Sigmoid colon (tissue), 7 donors: ENCODE data around the gene PTPRF. TPM values are rescaled to one million over a fixed set of nuclear protein-coding genes. Genes with fewer than 3 reads are reported as not detected.
"Not testable (repeated sequence)": the region's sequence is repeated elsewhere in the genome, so short reads cannot be mapped to it uniquely, and the experiment has no call there.

Experiments
- DNase-seq: peaks from one replicate; pipeline ENCODE4 v3.0.0-alpha.2; 2019
- H3K27ac ChIP-seq, 4 donors: fragments of 200-600 bp; sonication (generic); one replicate each; pipeline ENCODE4 v1.5.1; 2016 to 2019; ENCODE audit warnings: mild to moderate bottlenecking in 1 of 4
- H3K27me3 ChIP-seq, 3 donors: fragments of 200-600 bp; sonication (generic); one replicate each; pipeline ENCODE4 v1.5.1; 2019; ENCODE audit warnings: mild to moderate bottlenecking in 1 of 3
- H3K36me3 ChIP-seq, 4 donors: fragments of 200-600 bp; sonication (generic); one replicate each; pipeline ENCODE4 v1.5.1; 2016 to 2019
- H3K4me1 ChIP-seq, 4 donors: fragments of 200-600 bp; sonication (generic); one replicate each; pipeline ENCODE4 v1.5.1; 2017 to 2019
- H3K4me3 ChIP-seq, 4 donors: fragments of 200-600 bp; sonication (generic); one replicate each; pipeline ENCODE4 v1.5.1; 2017 to 2019; ENCODE audit warnings: mild to moderate bottlenecking in 2 of 4, moderate library complexity in 1 of 4
- H3K9me3 ChIP-seq, 4 donors: fragments of 200-600 bp in 3 of 4; sonication (generic) in 3 of 4; one replicate each; pipeline versions ENCODE4 v1.5.1 to v1.6.1; 2013 to 2019
- EP300 ChIP-seq, 4 donors: sonication (generic); formaldehyde crosslinking; IDR thresholded peaks; one replicate each; pipeline ENCODE4 v1.6.1; 2017; ENCODE audit warnings: antibody characterized with exemption in 4 of 4
- POLR2A ChIP-seq, 2 donors: fragments of 450-650 bp; IDR thresholded peaks; one replicate each; pipeline ENCODE4 v1.6.1; 2016; ENCODE audit warnings: antibody characterized with exemption in 2 of 2, mild to moderate bottlenecking in 2 of 2, moderate library complexity in 2 of 2
- POLR2AphosphoS5 ChIP-seq, 4 donors: sonication (generic); formaldehyde crosslinking; IDR thresholded peaks; one replicate each; pipeline ENCODE4 v1.6.1; 2017; ENCODE audit warnings: antibody characterized with exemption in 4 of 4
- WGBS, 2 donors: extraction: QIAGEN DNeasy Blood & Tissue Kit; methylation state at CpG; one replicate each; pipeline ENCODE4 v1.1.7; 2013; 5-methylcytosine and 5-hydroxymethylcytosine counted together
- intact Hi-C: fragments of 100-400 bp; cut with DNase I; formaldehyde crosslinking; loops from one replicate; pipeline ENCODE4 v1.15.1; 2023
- polyA plus RNA-seq, 3 donors: library from polyadenylated mRNA; stranded (reverse); fragments of 200-250 nt; gene quantifications; one replicate each; pipeline ENCODE4 v1.2.3, GENCODE V29; 2013
- total RNA-seq, 4 donors: library from RNA; depleted of rRNA; stranded (reverse); fragments of >200 nt; gene quantifications; one replicate each; pipeline ENCODE4 v1.1.0, GENCODE V29; 2016
- TF ChIP-seq, protein P1 (sequence below), 4 experiments: fragments of 450-650 bp in 3 of 4; fragments of 200-600 bp in 1 of 4; IDR thresholded peaks; one replicate each; pipeline ENCODE4 v1.5.1; 2016 to 2019; ENCODE audit warnings: antibody characterized with exemption in 4 of 4, mild to moderate bottlenecking in 3 of 4, moderate library complexity in 2 of 4
- donor health status: healthy with polysubstance abuse.
- donor health status: Bipolar disorder and iron deficiency.
- donor health status: healthy.

The PTPRF gene
- total and polyA plus RNA-seq, 7 donors, result 18.6 to 125 (median 40.0) TPM

DNA sequence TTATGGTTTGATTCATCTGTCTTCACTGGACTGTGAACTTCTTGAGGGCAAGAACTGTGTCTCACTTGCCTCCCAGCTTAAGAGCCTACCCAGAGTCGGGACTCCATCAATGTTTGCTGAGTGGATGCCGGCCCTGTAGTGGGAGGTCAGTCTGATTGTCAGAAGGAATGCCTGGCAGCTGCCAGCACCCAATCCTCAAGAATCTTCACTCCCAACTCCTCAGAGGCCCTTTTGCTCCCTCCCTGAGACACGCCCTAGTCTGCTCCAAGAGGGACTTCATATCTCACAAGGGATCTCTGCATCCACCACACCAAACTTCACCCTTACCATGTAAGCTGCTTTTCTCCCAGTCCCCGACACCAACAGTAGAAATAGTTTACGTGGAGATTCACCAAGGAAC lies 104.0 kb downstream of the PTPRF start:
- Histone ChIP-seq H3K4me1 (no peaks in the 10 kb centered on the region), H3K36me3 (no peaks in the 10 kb centered on the region), H3K27ac (no peak overlapping the region), H3K4me3 (no peak overlapping the region), H3K27me3 (no peaks in the 10 kb centered on the region), H3K9me3 (no peaks in the 10 kb centered on the region)
- no peak for TF ChIP-seq POLR2A (IDR thresholded peaks at IDR 0.05)
- TF ChIP-seq POLR2AphosphoS5 (IDR thresholded peaks at IDR 0.05), result no peak
- no peak for TF ChIP-seq EP300 (IDR thresholded peaks at IDR 0.05)
- TF ChIP-seq, protein P1, sequence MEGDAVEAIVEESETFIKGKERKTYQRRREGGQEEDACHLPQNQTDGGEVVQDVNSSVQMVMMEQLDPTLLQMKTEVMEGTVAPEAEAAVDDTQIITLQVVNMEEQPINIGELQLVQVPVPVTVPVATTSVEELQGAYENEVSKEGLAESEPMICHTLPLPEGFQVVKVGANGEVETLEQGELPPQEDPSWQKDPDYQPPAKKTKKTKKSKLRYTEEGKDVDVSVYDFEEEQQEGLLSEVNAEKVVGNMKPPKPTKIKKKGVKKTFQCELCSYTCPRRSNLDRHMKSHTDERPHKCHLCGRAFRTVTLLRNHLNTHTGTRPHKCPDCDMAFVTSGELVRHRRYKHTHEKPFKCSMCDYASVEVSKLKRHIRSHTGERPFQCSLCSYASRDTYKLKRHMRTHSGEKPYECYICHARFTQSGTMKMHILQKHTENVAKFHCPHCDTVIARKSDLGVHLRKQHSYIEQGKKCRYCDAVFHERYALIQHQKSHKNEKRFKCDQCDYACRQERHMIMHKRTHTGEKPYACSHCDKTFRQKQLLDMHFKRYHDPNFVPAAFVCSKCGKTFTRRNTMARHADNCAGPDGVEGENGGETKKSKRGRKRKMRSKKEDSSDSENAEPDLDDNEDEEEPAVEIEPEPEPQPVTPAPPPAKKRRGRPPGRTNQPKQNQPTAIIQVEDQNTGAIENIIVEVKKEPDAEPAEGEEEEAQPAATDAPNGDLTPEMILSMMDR (IDR thresholded peaks at IDR 0.05), result no peak
- WGBS, 2 donors, result 47 to 68% methylated on average over 5 of the region's 5 CpGs
- intact Hi-C loops, result no loop called here
- no peak for DNase-seq

DNA sequence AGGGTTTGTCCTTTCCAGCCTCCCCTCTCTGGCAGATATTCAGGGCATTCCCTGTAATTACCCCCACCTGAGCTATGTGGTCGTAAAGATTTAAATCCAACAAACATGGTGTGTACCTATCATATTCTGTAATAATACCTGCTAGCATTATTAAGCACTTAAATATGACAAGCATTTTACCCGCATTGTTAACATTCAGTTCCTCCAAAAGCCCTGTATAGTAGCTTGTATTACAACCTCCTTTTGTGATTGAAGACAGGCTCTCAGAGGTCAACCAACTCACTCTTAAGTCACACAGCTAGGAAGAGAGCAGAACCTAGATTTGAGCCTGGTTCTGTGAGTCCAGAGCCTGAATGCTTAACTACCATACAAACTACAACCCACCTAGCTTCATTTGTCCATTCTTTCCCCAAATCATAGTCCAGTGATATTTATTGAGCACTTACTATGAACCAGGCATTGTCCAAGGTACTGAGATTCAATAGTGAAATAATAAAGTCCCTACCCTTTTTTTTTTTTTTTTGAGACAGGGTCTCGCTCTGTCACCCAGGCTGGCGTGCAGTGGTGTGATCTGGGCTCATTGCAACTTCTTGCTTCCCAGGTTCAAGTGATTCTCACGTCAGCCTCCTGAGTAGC lies 105.4 kb downstream of the PTPRF start:
- Histone ChIP-seq H3K27me3 (no peaks in the 10 kb centered on the region), H3K4me1 (no peaks in the 10 kb centered on the region), H3K4me3 (no peak overlapping the region), H3K9me3 (no peaks in the 10 kb centered on the region), H3K36me3 (no peaks in the 10 kb centered on the region), H3K27ac (no peak overlapping the region)
- DNase-seq, result no peak
- TF ChIP-seq EP300 (IDR thresholded peaks at IDR 0.05) (no peak), POLR2AphosphoS5 (IDR thresholded peaks at IDR 0.05) (no peak), POLR2A (IDR thresholded peaks at IDR 0.05) (no peak)
- TF ChIP-seq, protein P1 (IDR thresholded peaks at IDR 0.05), result no peak
- 54 to 85% methylated on average over 5 of the region's 5 CpGs for WGBS, 2 donors
- intact Hi-C loops, result no loop called here

DNA sequence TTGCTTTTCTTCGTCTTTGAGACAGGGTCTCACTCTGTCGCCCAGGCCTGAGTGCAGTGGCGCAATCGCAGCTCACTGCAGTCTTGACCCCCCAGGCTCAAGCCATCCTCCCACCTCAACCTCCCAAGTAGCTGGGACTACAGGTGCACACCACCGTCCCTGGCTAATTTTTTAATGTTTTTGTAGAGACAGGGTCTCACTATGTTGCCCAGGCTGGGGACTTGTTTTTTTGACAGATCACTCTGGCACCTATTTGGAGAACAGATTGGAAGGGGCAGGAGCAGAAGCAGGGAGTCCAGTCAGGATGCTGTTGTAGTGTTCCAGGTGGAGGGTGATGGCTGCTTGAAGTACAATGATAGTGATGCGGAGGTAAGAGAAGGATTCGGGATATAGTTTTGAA lies 106.6 kb downstream of the PTPRF start:
- intact Hi-C loops, result no loop called here
- WGBS, 2 donors, result 91 to 93% methylated on average over 7 of the region's 7 CpGs
- TF ChIP-seq EP300 (IDR thresholded peaks at IDR 0.05) (no peak), POLR2A (IDR thresholded peaks at IDR 0.05) (no peak), POLR2AphosphoS5 (IDR thresholded peaks at IDR 0.05) (no peak)
- TF ChIP-seq, protein P1 (IDR thresholded peaks at IDR 0.05), result no peak
- H3K27me3 ChIP-seq, result no peaks in the 10 kb centered on the region
- H3K4me1 ChIP-seq, result no peaks in the 10 kb centered on the region
- DNase-seq, result no peak
- H3K27ac ChIP-seq, result no peak overlapping the region
- no peak overlapping the region for H3K4me3 ChIP-seq
- H3K36me3 ChIP-seq, result no peaks in the 10 kb centered on the region
- H3K9me3 ChIP-seq, result no peaks in the 10 kb centered on the region

DNA sequence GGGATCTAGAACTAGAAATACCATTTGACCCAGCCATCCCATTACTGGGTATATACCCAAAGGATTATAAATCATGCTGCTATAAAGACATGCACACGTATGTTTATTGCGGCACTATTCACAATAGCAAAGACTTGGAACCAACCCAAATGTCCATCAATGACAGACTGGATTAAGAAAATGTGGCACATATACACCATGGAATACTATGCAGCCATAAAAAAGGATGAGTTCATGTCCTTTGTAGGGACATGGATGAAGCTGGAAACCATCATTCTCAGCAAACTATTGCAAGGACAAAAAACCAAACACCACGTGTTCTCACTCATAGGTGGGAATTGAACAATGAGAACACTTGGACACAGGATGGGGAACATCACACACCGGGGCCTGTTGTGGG lies 107.7 kb downstream of the PTPRF start:
- 66 to 86% methylated on average over 4 of the region's 4 CpGs for WGBS, 2 donors
- H3K36me3 ChIP-seq, H3K27me3 ChIP-seq, H3K27ac ChIP-seq, DNase-seq, H3K9me3 ChIP-seq, intact Hi-C loops, H3K4me1 ChIP-seq, H3K4me3 ChIP-seq: not testable (repeated sequence)

DNA sequence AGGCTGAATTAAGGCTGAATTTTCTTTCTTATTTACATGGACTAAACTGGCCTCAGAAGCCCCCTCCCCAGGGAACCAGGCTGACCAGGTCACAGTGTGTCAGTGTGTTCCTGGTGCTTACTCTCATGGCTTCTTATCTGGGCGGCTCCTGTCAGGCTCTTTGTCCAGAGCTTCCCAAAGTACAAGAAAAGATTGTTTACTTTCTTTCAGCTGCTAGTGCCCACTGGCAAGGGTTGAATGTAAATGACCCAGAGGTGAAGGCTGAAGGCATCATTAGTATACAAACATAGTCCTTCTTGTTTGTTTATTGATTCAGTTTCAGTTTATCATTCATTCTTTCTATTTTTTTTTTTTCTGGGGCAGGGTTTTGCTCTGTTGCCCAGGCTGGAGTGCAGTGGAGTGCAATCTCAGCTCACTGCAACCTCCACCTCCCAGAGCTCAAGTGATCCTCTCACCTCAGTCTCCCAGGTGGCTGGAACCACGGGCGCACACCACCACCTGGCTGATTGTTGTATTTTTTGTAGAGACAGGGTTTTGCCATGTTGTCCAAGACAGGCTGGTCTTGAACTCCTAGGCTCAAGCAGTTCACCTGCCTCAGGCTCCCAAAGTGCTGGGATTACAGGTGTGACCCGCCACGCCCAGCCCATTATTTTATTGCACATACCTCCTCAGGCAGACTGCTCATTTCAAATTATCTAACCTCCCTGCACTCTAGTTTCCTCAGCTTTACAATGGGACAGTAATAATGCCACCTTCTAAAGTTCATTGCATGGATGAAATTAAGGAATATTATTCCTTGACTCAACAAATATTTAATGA lies 109.5 kb downstream of the PTPRF start:
- no peaks in the 10 kb centered on the region for H3K4me1 ChIP-seq
- H3K9me3 ChIP-seq, result no peaks in the 10 kb centered on the region
- WGBS, 2 donors, result 16 to 61% methylated on average over 5 of the region's 5 CpGs
- H3K27me3 ChIP-seq, result no peaks in the 10 kb centered on the region
- no peak overlapping the region for H3K4me3 ChIP-seq
- no peak overlapping the region for H3K27ac ChIP-seq
- DNase-seq, result no peak
- TF ChIP-seq POLR2A (IDR thresholded peaks at IDR 0.05) (no peak), EP300 (IDR thresholded peaks at IDR 0.05) (no peak), POLR2AphosphoS5 (IDR thresholded peaks at IDR 0.05) (no peak)
- TF ChIP-seq, protein P1 (IDR thresholded peaks at IDR 0.05), result no peak
- intact Hi-C loops, result no loop called here
- H3K36me3 ChIP-seq, result no peaks in the 10 kb centered on the region
